Liver (tissue), 9 donors: ENCODE measurements around the gene EMC1. TPM values are rescaled to one million over a fixed set of nuclear protein-coding genes. Genes with fewer than 3 reads are reported as not detected.

Experiments used
- DNase-seq: peaks from one replicate; pipeline ENCODE4 v3.0.0-alpha.2; 2017; ENCODE audit warnings: low spot score
- H3K27ac ChIP-seq, 2 donors: one replicate each; pipeline ENCODE4 v1.7.0; 2013; ENCODE audit warnings: inconsistent platforms in 2 of 2, low read length in 2 of 2, control low read depth in 1 of 2, low read depth in 1 of 2, mild to moderate bottlenecking in 1 of 2
- H3K27me3 ChIP-seq, 4 donors: one replicate each; pipeline versions ENCODE4 v1.6.1 to v1.7.0; 2013; ENCODE audit warnings: low read length in 3 of 4, inconsistent platforms in 1 of 4, mild to moderate bottlenecking in 1 of 4, moderate library complexity in 1 of 4; ENCODE audit not compliant: control insufficient read depth in 4 of 4, insufficient read depth in 4 of 4
- H3K36me3 ChIP-seq, 4 donors: one replicate each; pipeline versions ENCODE4 v1.6.1 to v1.7.0; 2013; ENCODE audit warnings: low read length in 3 of 4, mild to moderate bottlenecking in 3 of 4, low read depth in 1 of 4, moderate library complexity in 1 of 4; ENCODE audit not compliant: control insufficient read depth in 4 of 4, insufficient read depth in 3 of 4
- H3K4me1 ChIP-seq, 4 donors: one replicate each; pipeline versions ENCODE4 v1.6.1 to v1.7.0; 2013; ENCODE audit warnings: low read length in 3 of 4, mild to moderate bottlenecking in 3 of 4, moderate library complexity in 1 of 4; ENCODE audit not compliant: control insufficient read depth in 4 of 4, insufficient read depth in 4 of 4
- H3K4me3 ChIP-seq, 3 donors: one replicate each; pipeline versions ENCODE4 v1.6.1 to v1.7.0; 2013; ENCODE audit warnings: low read length in 3 of 3, control low read depth in 1 of 3, low read depth in 1 of 3, mild to moderate bottlenecking in 1 of 3
- H3K9ac ChIP-seq, 2 donors: one replicate each; pipeline ENCODE4 v1.7.0; 2013; ENCODE audit warnings: low read length in 2 of 2, mild to moderate bottlenecking in 2 of 2, moderate library complexity in 2 of 2, control low read depth in 1 of 2, low read depth in 1 of 2
- H3K9me3 ChIP-seq, 4 donors: one replicate each; pipeline versions ENCODE4 v1.6.1 to v1.7.0; 2013; ENCODE audit warnings: low read length in 3 of 4; ENCODE audit not compliant: control insufficient read depth in 4 of 4
- EGR1 ChIP-seq, 2 donors: IDR thresholded peaks; 2 replicates each; pipeline ENCODE4 v1.6.1; 2016 to 2018; ENCODE audit warnings: antibody characterized with exemption in 2 of 2, low read depth in 2 of 2
- FOXA1 ChIP-seq: IDR thresholded peaks from 2 replicates; pipeline ENCODE4 v1.6.1; 2016; ENCODE audit warnings: antibody characterized with exemption
- FOXA2 ChIP-seq: IDR thresholded peaks from 2 replicates; pipeline ENCODE4 v1.6.1; 2016; ENCODE audit warnings: antibody characterized with exemption
- GABPA ChIP-seq, 2 donors: IDR thresholded peaks in 1 of 2; conservative IDR thresholded peaks in 1 of 2; 2 replicates each; pipeline ENCODE4 v1.6.1; 2016; ENCODE audit warnings: antibody characterized with exemption in 2 of 2, mild to moderate bottlenecking in 1 of 2, moderate library complexity in 1 of 2
- HNF4A ChIP-seq, 2 donors: conservative IDR thresholded peaks; 2 replicates each; pipeline ENCODE4 v1.6.1; 2016; ENCODE audit warnings: antibody characterized with exemption in 2 of 2, mild to moderate bottlenecking in 2 of 2
- HNF4G ChIP-seq: IDR thresholded peaks from 2 replicates; pipeline ENCODE4 v1.6.1; 2016; ENCODE audit warnings: antibody characterized with exemption
- JUND ChIP-seq, 2 donors: IDR thresholded peaks; 2 replicates each; pipeline ENCODE4 v1.6.1; 2016; ENCODE audit warnings: antibody characterized with exemption in 2 of 2
- NR2F2 ChIP-seq: IDR thresholded peaks from 2 replicates; pipeline ENCODE4 v1.6.1; 2016; ENCODE audit warnings: antibody characterized with exemption
- RAD21 ChIP-seq, 2 donors: IDR thresholded peaks; 2 replicates each; pipeline ENCODE4 v1.6.1; 2016; ENCODE audit warnings: antibody characterized with exemption in 2 of 2, mild to moderate bottlenecking in 2 of 2
- RXRA ChIP-seq, 2 donors: IDR thresholded peaks; 2 replicates each; pipeline ENCODE4 v1.6.1; 2017 to 2018; ENCODE audit warnings: antibody characterized with exemption in 2 of 2, mild to moderate bottlenecking in 1 of 2
- SP1 ChIP-seq: IDR thresholded peaks from 2 replicates; pipeline ENCODE4 v1.6.1; 2018; ENCODE audit warnings: antibody characterized with exemption, mild to moderate bottlenecking
- TAF1 ChIP-seq: conservative IDR thresholded peaks from 2 replicates; pipeline ENCODE4 v1.6.1; 2016; ENCODE audit warnings: antibody characterized with exemption, mild to moderate bottlenecking
- YY1 ChIP-seq: IDR thresholded peaks from 2 replicates; pipeline ENCODE4 v1.6.1; 2016; ENCODE audit warnings: antibody characterized with exemption, mild to moderate bottlenecking
- WGBS: extraction: QIAGEN DNeasy Blood & Tissue Kit; methylation state at CpG from one replicate; pipeline ENCODE4 v1.1.7; 2013; 5-methylcytosine and 5-hydroxymethylcytosine counted together
- polyA plus RNA-seq, 2 donors: library from polyadenylated mRNA; stranded (reverse) in 1 of 2; unstranded in 1 of 2; fragments of 200-250 nt in 1 of 2; fragments of >200 nt in 1 of 2; fragmentation: Nextera tagmentation in 1 of 2; extraction: Ambion mirVana in 1 of 2; gene quantifications; one replicate each; pipeline versions ENCODE4 v1.2.1 to v1.2.3, GENCODE V29; 2013 to 2015
- total RNA-seq, 2 donors: library from RNA; depleted of rRNA; stranded (reverse); fragments of >200 nt; gene quantifications; one replicate each; pipeline ENCODE4 v1.2.3, GENCODE V29; 2014
- TF ChIP-seq, protein P1 (sequence below): fragments of 150-350 bp; IDR thresholded peaks from 2 replicates; pipeline ENCODE4 v1.5.1; 2017; ENCODE audit warnings: improper control_type of control experiment, low read depth, low read length; ENCODE audit not compliant: missing input control
- TF ChIP-seq, protein P2 (sequence below): IDR thresholded peaks from 2 replicates; pipeline ENCODE4 v1.6.1; 2016; ENCODE audit warnings: antibody characterized with exemption
- TF ChIP-seq, protein P3 (sequence below): IDR thresholded peaks from 2 replicates; pipeline ENCODE4 v1.6.1; 2016; ENCODE audit warnings: antibody characterized with exemption, mild to moderate bottlenecking
- TF ChIP-seq, protein P4 (sequence below): IDR thresholded peaks from 2 replicates; pipeline ENCODE4 v1.6.1; 2016; ENCODE audit warnings: antibody characterized with exemption
- TF ChIP-seq, protein P5 (sequence below): IDR thresholded peaks from 2 replicates; pipeline ENCODE4 v1.6.1; 2016; ENCODE audit warnings: antibody characterized with exemption
- donor health status: healthy.
- donor health status: healthy.
- donor health status: healthy.
- donor health status: healthy.
- donor health status: healthy.

Gene EMC1
- total and polyA plus RNA-seq, 4 donors = 8.0 to 33.6 (median 14.8) TPM

DNA sequence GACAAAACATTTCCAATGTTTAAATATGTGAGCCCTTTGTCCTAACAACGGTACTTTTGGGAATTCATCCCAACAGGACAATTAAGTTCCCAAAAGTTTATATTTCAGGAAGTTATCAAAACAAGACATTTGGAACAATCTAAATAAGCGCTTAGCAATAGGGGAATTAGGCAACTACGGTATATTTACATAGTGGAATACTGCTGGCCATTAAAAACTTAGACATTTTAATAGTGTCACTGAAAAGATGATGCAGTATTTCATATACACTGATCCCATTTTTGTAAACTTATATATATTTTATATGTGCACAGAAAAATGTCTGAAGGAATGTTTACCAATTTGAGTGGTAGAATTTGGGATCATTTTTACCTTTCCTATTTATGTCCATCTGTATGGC, 62.1 kb downstream of the EMC1 start:
- no peak for DNase-seq
- Histone ChIP-seq H3K27ac (no peak overlapping the region), H3K4me1 (peaks cover 0 to 2% (median under 1%) of the 10 kb centered on the region in 4 donors), H3K27me3 (no peaks in the 10 kb centered on the region), H3K9me3 (no peaks in the 10 kb centered on the region), H3K9ac (no peak overlapping the region), H3K4me3 (no peak overlapping the region), H3K36me3 (peaks cover 19 to 77% (median 59%) of the 10 kb centered on the region in 4 donors)
- peak; percentile 20 for TF ChIP-seq YY1
- TF ChIP-seq, protein P1, sequence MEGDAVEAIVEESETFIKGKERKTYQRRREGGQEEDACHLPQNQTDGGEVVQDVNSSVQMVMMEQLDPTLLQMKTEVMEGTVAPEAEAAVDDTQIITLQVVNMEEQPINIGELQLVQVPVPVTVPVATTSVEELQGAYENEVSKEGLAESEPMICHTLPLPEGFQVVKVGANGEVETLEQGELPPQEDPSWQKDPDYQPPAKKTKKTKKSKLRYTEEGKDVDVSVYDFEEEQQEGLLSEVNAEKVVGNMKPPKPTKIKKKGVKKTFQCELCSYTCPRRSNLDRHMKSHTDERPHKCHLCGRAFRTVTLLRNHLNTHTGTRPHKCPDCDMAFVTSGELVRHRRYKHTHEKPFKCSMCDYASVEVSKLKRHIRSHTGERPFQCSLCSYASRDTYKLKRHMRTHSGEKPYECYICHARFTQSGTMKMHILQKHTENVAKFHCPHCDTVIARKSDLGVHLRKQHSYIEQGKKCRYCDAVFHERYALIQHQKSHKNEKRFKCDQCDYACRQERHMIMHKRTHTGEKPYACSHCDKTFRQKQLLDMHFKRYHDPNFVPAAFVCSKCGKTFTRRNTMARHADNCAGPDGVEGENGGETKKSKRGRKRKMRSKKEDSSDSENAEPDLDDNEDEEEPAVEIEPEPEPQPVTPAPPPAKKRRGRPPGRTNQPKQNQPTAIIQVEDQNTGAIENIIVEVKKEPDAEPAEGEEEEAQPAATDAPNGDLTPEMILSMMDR = no peak
- 42% methylated on average over 3 of the region's 3 CpGs for WGBS

DNA sequence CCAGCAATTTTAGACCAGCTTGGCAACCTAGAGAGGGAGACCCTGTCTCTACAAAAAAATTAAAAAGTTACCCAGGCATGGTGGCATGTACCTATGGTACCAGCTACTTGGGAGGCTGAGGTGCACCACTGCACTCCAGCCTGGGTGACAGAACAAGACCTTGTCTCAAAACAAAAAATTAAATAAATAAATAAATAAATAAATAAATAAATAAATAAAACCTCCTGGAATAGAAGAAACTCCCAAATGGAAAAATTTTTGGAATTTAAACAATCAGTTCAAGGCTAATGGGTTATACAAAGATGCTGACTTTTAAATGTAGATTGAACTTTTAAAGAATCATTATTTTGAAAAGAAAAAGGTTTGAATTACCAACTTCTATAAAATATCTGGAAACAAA, 63.5 kb downstream of the EMC1 start:
- Histone ChIP-seq H3K36me3 (peaks cover 17 to 77% (median 58%) of the 10 kb centered on the region in 4 donors), H3K27me3 (no peaks in the 10 kb centered on the region), H3K4me3 (no peak overlapping the region), H3K9me3 (no peaks in the 10 kb centered on the region), H3K27ac (no peak overlapping the region), H3K9ac (no peak overlapping the region), H3K4me1 (peaks cover 0 to 2% (median under 1%) of the 10 kb centered on the region in 4 donors)
- TF ChIP-seq, protein P2, sequence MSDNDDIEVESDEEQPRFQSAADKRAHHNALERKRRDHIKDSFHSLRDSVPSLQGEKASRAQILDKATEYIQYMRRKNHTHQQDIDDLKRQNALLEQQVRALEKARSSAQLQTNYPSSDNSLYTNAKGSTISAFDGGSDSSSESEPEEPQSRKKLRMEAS = no peak
- TF ChIP-seq NR2F2 = no peak
- no peak for TF ChIP-seq RXRA (IDR thresholded peaks at IDR 0.05)
- TF ChIP-seq GABPA (IDR thresholded peaks at IDR 0.05 in 1 of 2, conservative IDR thresholded peaks at IDR 0.05 in 1 of 2) = no peak
- TF ChIP-seq FOXA2 = no peak
- no peak for TF ChIP-seq HNF4G
- TF ChIP-seq, protein P3, sequence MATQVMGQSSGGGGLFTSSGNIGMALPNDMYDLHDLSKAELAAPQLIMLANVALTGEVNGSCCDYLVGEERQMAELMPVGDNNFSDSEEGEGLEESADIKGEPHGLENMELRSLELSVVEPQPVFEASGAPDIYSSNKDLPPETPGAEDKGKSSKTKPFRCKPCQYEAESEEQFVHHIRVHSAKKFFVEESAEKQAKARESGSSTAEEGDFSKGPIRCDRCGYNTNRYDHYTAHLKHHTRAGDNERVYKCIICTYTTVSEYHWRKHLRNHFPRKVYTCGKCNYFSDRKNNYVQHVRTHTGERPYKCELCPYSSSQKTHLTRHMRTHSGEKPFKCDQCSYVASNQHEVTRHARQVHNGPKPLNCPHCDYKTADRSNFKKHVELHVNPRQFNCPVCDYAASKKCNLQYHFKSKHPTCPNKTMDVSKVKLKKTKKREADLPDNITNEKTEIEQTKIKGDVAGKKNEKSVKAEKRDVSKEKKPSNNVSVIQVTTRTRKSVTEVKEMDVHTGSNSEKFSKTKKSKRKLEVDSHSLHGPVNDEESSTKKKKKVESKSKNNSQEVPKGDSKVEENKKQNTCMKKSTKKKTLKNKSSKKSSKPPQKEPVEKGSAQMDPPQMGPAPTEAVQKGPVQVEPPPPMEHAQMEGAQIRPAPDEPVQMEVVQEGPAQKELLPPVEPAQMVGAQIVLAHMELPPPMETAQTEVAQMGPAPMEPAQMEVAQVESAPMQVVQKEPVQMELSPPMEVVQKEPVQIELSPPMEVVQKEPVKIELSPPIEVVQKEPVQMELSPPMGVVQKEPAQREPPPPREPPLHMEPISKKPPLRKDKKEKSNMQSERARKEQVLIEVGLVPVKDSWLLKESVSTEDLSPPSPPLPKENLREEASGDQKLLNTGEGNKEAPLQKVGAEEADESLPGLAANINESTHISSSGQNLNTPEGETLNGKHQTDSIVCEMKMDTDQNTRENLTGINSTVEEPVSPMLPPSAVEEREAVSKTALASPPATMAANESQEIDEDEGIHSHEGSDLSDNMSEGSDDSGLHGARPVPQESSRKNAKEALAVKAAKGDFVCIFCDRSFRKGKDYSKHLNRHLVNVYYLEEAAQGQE = no peak
- no peak for TF ChIP-seq HNF4A (conservative IDR thresholded peaks at IDR 0.05)
- TF ChIP-seq RAD21 (IDR thresholded peaks at IDR 0.05) = no peak
- TF ChIP-seq JUND (IDR thresholded peaks at IDR 0.05) = no peak
- TF ChIP-seq, protein P4, sequence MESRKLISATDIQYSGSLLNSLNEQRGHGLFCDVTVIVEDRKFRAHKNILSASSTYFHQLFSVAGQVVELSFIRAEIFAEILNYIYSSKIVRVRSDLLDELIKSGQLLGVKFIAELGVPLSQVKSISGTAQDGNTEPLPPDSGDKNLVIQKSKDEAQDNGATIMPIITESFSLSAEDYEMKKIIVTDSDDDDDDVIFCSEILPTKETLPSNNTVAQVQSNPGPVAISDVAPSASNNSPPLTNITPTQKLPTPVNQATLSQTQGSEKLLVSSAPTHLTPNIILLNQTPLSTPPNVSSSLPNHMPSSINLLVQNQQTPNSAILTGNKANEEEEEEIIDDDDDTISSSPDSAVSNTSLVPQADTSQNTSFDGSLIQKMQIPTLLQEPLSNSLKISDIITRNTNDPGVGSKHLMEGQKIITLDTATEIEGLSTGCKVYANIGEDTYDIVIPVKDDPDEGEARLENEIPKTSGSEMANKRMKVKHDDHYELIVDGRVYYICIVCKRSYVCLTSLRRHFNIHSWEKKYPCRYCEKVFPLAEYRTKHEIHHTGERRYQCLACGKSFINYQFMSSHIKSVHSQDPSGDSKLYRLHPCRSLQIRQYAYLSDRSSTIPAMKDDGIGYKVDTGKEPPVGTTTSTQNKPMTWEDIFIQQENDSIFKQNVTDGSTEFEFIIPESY = no peak
- TF ChIP-seq TAF1 = no peak
- TF ChIP-seq, protein P1 = no peak
- TF ChIP-seq EGR1 (IDR thresholded peaks at IDR 0.05; ENCODE audit: low read depth in 2 of 2) = no peak
- TF ChIP-seq, protein P5, sequence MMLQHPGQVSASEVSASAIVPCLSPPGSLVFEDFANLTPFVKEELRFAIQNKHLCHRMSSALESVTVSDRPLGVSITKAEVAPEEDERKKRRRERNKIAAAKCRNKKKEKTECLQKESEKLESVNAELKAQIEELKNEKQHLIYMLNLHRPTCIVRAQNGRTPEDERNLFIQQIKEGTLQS = no peak
- no peak for TF ChIP-seq YY1
- TF ChIP-seq FOXA1 = no peak
- no peak for TF ChIP-seq SP1
- DNase-seq = no peak
